NT2/D1 (cell line): Measurements from ENCODE around the gene B4GALNT2.

Experiments
- YY1 ChIP-seq: IDR thresholded peaks from 2 replicates; pipeline ENCODE4 v1.6.1; 2011; ENCODE audit not compliant: insufficient read length, insufficient read depth
- ZNF274 ChIP-seq: IDR thresholded peaks from 2 replicates; pipeline ENCODE4 v1.6.1; 2011; ENCODE audit warnings: mild to moderate bottlenecking, low read depth, low read length

DNA sequence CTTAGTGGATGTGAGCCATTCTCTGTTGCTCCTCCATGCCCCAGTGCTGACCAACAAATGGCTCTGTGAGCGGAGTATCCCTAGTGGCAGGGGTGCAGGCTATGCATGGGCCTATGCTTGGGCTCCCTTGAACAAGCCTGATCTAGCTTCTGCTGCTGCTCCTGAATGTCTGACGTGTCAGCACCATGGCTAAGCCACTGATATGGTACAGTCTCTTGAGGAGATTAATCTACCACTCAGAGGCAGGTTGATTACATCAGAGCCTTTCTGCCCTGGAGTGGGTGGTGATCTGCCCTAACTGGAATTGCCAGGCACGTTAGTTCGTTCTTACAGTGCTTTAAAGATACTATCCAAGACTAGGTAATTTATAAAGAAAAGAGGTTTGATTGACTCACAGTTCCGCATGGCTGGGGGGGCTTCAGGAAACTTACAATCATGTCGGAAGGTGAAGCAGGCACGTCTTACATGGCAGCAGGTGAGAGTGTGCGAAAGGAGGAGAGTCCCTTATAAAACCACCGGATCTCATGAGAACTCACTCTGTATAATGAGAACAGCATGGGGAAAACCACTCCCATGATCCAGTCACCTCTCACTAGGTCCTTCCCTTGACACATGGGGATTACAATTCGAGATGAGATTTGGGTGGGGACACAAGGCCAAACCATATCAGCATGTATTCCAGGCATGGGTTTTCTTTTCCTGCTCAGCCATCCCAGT is 41.5 kb upstream of the B4GALNT2 start:
- TF ChIP-seq ZNF274 (no peak), YY1 (no peak)
